A549 (cell line): ENCODE results near the gene PACS1. TPM values are rescaled to one million over a fixed set of nuclear protein-coding genes. Genes with fewer than 3 reads are reported as not detected.

Experiments
- ATAC-seq, 2 experiments: fragments of 200-7000 bp in 1 of 2; fragments of >200 bp in 1 of 2; cut with Nextera tagmentation in 1 of 2; cut with Tn5 transposase in 1 of 2; 3 replicates each; pipeline versions ENCODE4 v1.8.0 to v1.9.1; 2018 to 2020; ENCODE audit warnings: mild to moderate bottlenecking in 1 of 2, moderate library complexity in 1 of 2
- CTCF ChIA-PET: fragments of 300-600 bp; sonication (Branson Sonifier 250); formaldehyde crosslinking; extraction: SDS; loops from one replicate; lab custom pipeline; 2021; ENCODE audit warnings: antibody characterized with exemption, inconsistent platforms; lab: Yijun Ruan, JAX
- POLR2A ChIA-PET: fragments of 350-600 bp; formaldehyde crosslinking; extraction: SDS; loops from one replicate; lab custom pipeline; 2021; ENCODE audit warnings: antibody characterized with exemption, inconsistent platforms; lab: Yijun Ruan, JAX
- DNase-seq, 2 experiments: peaks; one replicate each; pipeline versions ENCODE4 v3.0.0 to v3.0.0-alpha.2; 2011 to 2016; ENCODE audit warnings: low read depth in 1 of 2, low spot score in 1 of 2
- FAIRE-seq: peaks from 2 replicates; lab custom pipeline; 2011; peaks lifted over from hg19 to GRCh38; lab: Jason Lieb, UNC
- H3K27ac ChIP-seq, 2 experiments: fragments of >200 bp; sonication (Bioruptor Twin); formaldehyde crosslinking; 3 replicates each; pipeline ENCODE4 v1.5.1; 2016 to 2017
- H3K4me1 ChIP-seq: fragments of >200 bp; sonication (Bioruptor Twin); formaldehyde crosslinking; 3 replicates; pipeline ENCODE4 v1.6.1; 2016
- H3K4me2 ChIP-seq: fragments of >200 bp; sonication (Bioruptor Twin); formaldehyde crosslinking; 3 replicates; pipeline ENCODE4 v1.6.1; 2016
- H3K4me3 ChIP-seq: fragments of >200 bp; sonication (Bioruptor Twin); formaldehyde crosslinking; 3 replicates; pipeline ENCODE4 v1.5.1; 2016
- H3K9me3 ChIP-seq: fragments of >200 bp; sonication (Bioruptor Twin); formaldehyde crosslinking; 3 replicates; pipeline ENCODE4 v1.6.1; 2016
- BHLHE40 ChIP-seq: IDR thresholded peaks from 2 replicates; pipeline ENCODE4 v1.6.1; 2012; ENCODE audit warnings: low read depth, low read length, inconsistent platforms
- CBX2 ChIP-seq: fragments of 200-600 bp; sonication (generic); IDR thresholded peaks from 2 replicates; pipeline ENCODE4 v1.6.1; 2016; ENCODE audit warnings: low read depth, mild to moderate bottlenecking, borderline replicate concordance
- CBX8 ChIP-seq: fragments of 200-600 bp; sonication (generic); IDR thresholded peaks from 2 replicates; pipeline ENCODE4 v1.6.1; 2016
- CEBPB ChIP-seq, 2 experiments: fragments of >200 bp in 1 of 2; sonication (Bioruptor Twin) in 1 of 2; formaldehyde crosslinking in 1 of 2; IDR thresholded peaks; 2 replicates each; pipeline ENCODE4 v1.6.1; 2012 to 2016
- E2F6 ChIP-seq: IDR thresholded peaks from 2 replicates; pipeline ENCODE4 v1.6.1; 2012; ENCODE audit warnings: low read depth, borderline replicate concordance
- EHF ChIP-seq: fragments of 250-450 bp; sonication (Bioruptor Pico); IDR thresholded peaks from 2 replicates; pipeline ENCODE4 v1.5.0; 2020; ENCODE audit warnings: mild to moderate bottlenecking
- ESRRA ChIP-seq: fragments of 150-350 bp; IDR thresholded peaks from 2 replicates; pipeline ENCODE4 v1.6.1; 2014; ENCODE audit warnings: mild to moderate bottlenecking, low read length, borderline replicate concordance
- FOSL2 ChIP-seq, 2 experiments: fragments of 450-650 bp in 1 of 2; fragments of >200 bp in 1 of 2; sonication (Bioruptor Twin) in 1 of 2; formaldehyde crosslinking; IDR thresholded peaks; 2 replicates each; pipeline versions ENCODE4 v1.5.0 to v1.6.1; 2016 to 2020; ENCODE audit warnings: mild to moderate bottlenecking in 1 of 2, moderate library complexity in 1 of 2
- GATA3 ChIP-seq: IDR thresholded peaks from 2 replicates; pipeline ENCODE4 v1.6.1; 2012; ENCODE audit warnings: borderline replicate concordance
- HDAC2 ChIP-seq: fragments of 200-600 bp; sonication (generic); IDR thresholded peaks from 2 replicates; pipeline ENCODE4 v1.6.1; 2016
- HMGXB4 ChIP-seq: fragments of 250-450 bp; sonication (Bioruptor Pico); IDR thresholded peaks from 2 replicates; pipeline ENCODE4 v1.5.0; 2021; ENCODE audit warnings: mild to moderate bottlenecking, moderate library complexity, borderline replicate concordance
- HOXA7 ChIP-seq: fragments of 250-450 bp; sonication (Bioruptor Pico); IDR thresholded peaks from 2 replicates; pipeline ENCODE4 v1.5.0; 2020; ENCODE audit warnings: mild to moderate bottlenecking, moderate library complexity
- HOXB13 ChIP-seq: fragments of 250-450 bp; sonication (Bioruptor Pico); IDR thresholded peaks from 2 replicates; pipeline ENCODE4 v1.5.0; 2020; ENCODE audit warnings: low read depth, mild to moderate bottlenecking, moderate library complexity
- HOXB5 ChIP-seq: fragments of 250-450 bp; sonication (Bioruptor Pico); IDR thresholded peaks from 2 replicates; pipeline ENCODE4 v1.5.0; 2020; ENCODE audit warnings: mild to moderate bottlenecking, moderate library complexity
- JUN ChIP-seq, 2 experiments: fragments of >200 bp; sonication (Bioruptor Twin); formaldehyde crosslinking; IDR thresholded peaks; 2 replicates in 1 of 2; 3 replicates in 1 of 2; pipeline ENCODE4 v1.6.1; 2016 to 2017
- JUNB ChIP-seq: fragments of >200 bp; sonication (Bioruptor Twin); formaldehyde crosslinking; IDR thresholded peaks from 2 replicates; pipeline ENCODE4 v1.6.1; 2016
- KDM5A ChIP-seq: fragments of 200-600 bp; sonication (generic); IDR thresholded peaks from 2 replicates; pipeline ENCODE4 v1.6.1; 2016; ENCODE audit warnings: antibody characterized with exemption, mild to moderate bottlenecking
- MAZ ChIP-seq: fragments of 150-350 bp; IDR thresholded peaks from 2 replicates; pipeline ENCODE4 v1.6.1; 2014; ENCODE audit warnings: antibody characterized with exemption, low read depth, low read length, borderline replicate concordance
- NR3C1 ChIP-seq: fragments of >200 bp; sonication (Bioruptor Twin); formaldehyde crosslinking; IDR thresholded peaks from 3 replicates; pipeline ENCODE4 v1.6.1; 2017
- PBX3 ChIP-seq: IDR thresholded peaks from 2 replicates; pipeline ENCODE4 v1.6.1; 2012
- POLR2AphosphoS2 ChIP-seq: conservative IDR thresholded peaks from 2 replicates; pipeline ENCODE4 v1.6.1; 2012; ENCODE audit warnings: low read length, improper control_type of control experiment, inconsistent platforms
- RARB ChIP-seq: fragments of 250-450 bp; sonication (Bioruptor Pico); IDR thresholded peaks from 2 replicates; pipeline ENCODE4 v1.8.0; 2021; ENCODE audit warnings: mild to moderate bottlenecking, moderate library complexity
- SMC3 ChIP-seq: fragments of >200 bp; sonication (Bioruptor Twin); formaldehyde crosslinking; IDR thresholded peaks from 3 replicates; pipeline ENCODE4 v1.6.1; 2018; ENCODE audit warnings: inconsistent platforms
- TP53 ChIP-seq: fragments of 250-450 bp; sonication (Bioruptor Pico); IDR thresholded peaks from 2 replicates; pipeline ENCODE4 v1.5.0; 2021; ENCODE audit warnings: mild to moderate bottlenecking, moderate library complexity
- ZC3H11A ChIP-seq: fragments of 450-650 bp; IDR thresholded peaks from 2 replicates; pipeline ENCODE4 v1.6.1; 2014; ENCODE audit warnings: antibody characterized with exemption, mild to moderate bottlenecking
- ZFP36 ChIP-seq: fragments of 450-650 bp; IDR thresholded peaks from 2 replicates; pipeline ENCODE4 v1.6.1; 2014; ENCODE audit warnings: borderline replicate concordance; ENCODE audit not compliant: partially characterized antibody
- ZNF302 ChIP-seq: fragments of 250-450 bp; sonication (Bioruptor Pico); IDR thresholded peaks from 2 replicates; pipeline ENCODE4 v1.9.0; 2021; ENCODE audit warnings: inconsistent platforms, mild to moderate bottlenecking, moderate library complexity
- WGBS: methylation state at CpG from one replicate; pipeline ENCODE4 v1.1.6; 2017; ENCODE audit errors: missing lambda C conversion rate; 5-methylcytosine and 5-hydroxymethylcytosine counted together
- polyA plus RNA-seq, 4 experiments: library from polyadenylated mRNA; depleted of rRNA in 3 of 4; stranded (reverse); fragments of >200 nt; fragmentation: RNase III in 1 of 4; extraction: RNeasy Plus Mini Kit Qiagen cat#74134 plus additional on column Dnase treatment in 1 of 4; gene quantifications; 2 replicates in 3 of 4; 3 replicates in 1 of 4; pipeline ENCODE4 v1.2.3, GENCODE V29; 2011 to 2017

PACS1 gene
- polyA plus RNA-seq, 2 of the 4 experiments (the other 2 are of a cell fraction), result 48.2 to 59.1 TPM

GRCh38 chr11:66139817-66140404 is 69.8 kb downstream of the PACS1 start:
- ChIA-PET POLR2A (no interaction called here), CTCF (interaction anchor here (0.8 to 1.3 kb wide), 5 partner anchors 11 to 89 kb away, joined by 3 to 6 read pairs (median 3); no protein-coding TSS in a partner anchor)
- ATAC-seq, result no peak
- no peak for TF ChIP-seq HMGXB4 (CRISPR knock-in tag)
- no peak for TF ChIP-seq CBX2
- TF ChIP-seq NR3C1, result no peak
- Histone ChIP-seq H3K27ac (peak overlapping the region in 1 of 2 experiments; percentile 20; a peak in 3 of 6 replicates), H3K4me2 (no peak overlapping the region), H3K4me3 (no peak overlapping the region), H3K9me3 (no peaks in the 10 kb centered on the region), H3K4me1 (peaks cover 89% of the 10 kb centered on the region)
- DNase-seq, result no peak
- FAIRE-seq, result no peak
- WGBS, result 92% methylated on average over 7 of the region's 7 CpGs

GRCh38 chr11:66142370-66143263 is 72.5 kb downstream of the PACS1 start:
- peaks cover 63% of the 10 kb centered on the region for H3K4me1 ChIP-seq
- CTCF ChIA-PET, result interaction anchor here (0.6 to 2.3 kb wide), 7 partner anchors 12 to 153 kb away, joined by 3 to 16 read pairs (median 3); no protein-coding TSS in a partner anchor
- peaks cover 13% of the 10 kb centered on the region for H3K9me3 ChIP-seq
- peak; percentile 93 for FAIRE-seq
- peak overlapping the region; percentile 81 for H3K4me2 ChIP-seq
- DNase-seq, result peak; percentile 70 to 77
- H3K27ac ChIP-seq, result peak overlapping the region; percentile 80 to 93
- TF ChIP-seq JUN (IDR thresholded peaks at IDR 0.05) (peak in 1 of 2 experiments; percentile 39; a peak in 1 of 5 replicates), CEBPB (IDR thresholded peaks at IDR 0.05) (0 out of 4 replicates have a peak, but pooled peaks of 1 of the 2 experiments have one; percentile 38), MAZ (no peak), PBX3 (no peak), CBX8 (no peak), ZNF302 (no peak), KDM5A (no peak), ZFP36 (no peak), SMC3 (no peak), HOXB5 (CRISPR knock-in tag) (0 out of 2 replicates have a peak, but pooled peaks have one; percentile 62), E2F6 (no peak), ZC3H11A (no peak), HOXA7 (CRISPR knock-in tag) (no peak), ESRRA (no peak), POLR2AphosphoS2 (no peak), RARB (CRISPR knock-in tag) (no peak), HOXB13 (CRISPR knock-in tag) (no peak), FOSL2 (IDR thresholded peaks at IDR 0.05) (0 out of 2 replicates have a peak, but pooled peaks have one; percentile 24), FOSL2 (CRISPR knock-in tag; IDR thresholded peaks at IDR 0.05) (peak; percentile 80), GATA3 (peak; percentile 55; the same call in 1 of the 2 replicates), EHF (CRISPR knock-in tag) (no peak), CBX2 (no peak), HDAC2 (no peak), TP53 (CRISPR knock-in tag) (no peak), BHLHE40 (no peak), JUNB (peak; percentile 22; the same call in 1 of the 2 replicates)
- POLR2A ChIA-PET, result interaction anchor here (0.7 to 0.9 kb wide), 3 partner anchors 22 to 253 kb away, joined by 3 to 5 read pairs (median 4); partner anchors contain the start of gene SF3B2
- peak; percentile 76 to 87 for ATAC-seq
- H3K4me3 ChIP-seq, result 0 out of 3 replicates have a peak overlapping the region, but pooled peaks have one; percentile 9
- 42% methylated on average over 12 of the region's 12 CpGs for WGBS
